A673 (cell line): ENCODE results near the gene TMEM239. TPM values are rescaled to one million over a fixed set of nuclear protein-coding genes. Genes with fewer than 3 reads are reported as not detected.

Experiments used
- BruUV-seq: library from RNA; stranded (reverse); fragments of 400-500 nt; replicated peaks from 2 replicates; lab custom pipeline; 2021; lab: Mats Ljungman, UMichigan
- CTCF ChIA-PET: fragments of 300-600 bp; sonication (Branson Sonifier 250); formaldehyde crosslinking; loops from one replicate; lab custom pipeline; 2022; ENCODE audit warnings: antibody characterized with exemption; lab: Charles Lee
- POLR2A ChIA-PET: fragments of 300-600 bp; sonication (Branson Sonifier 250); formaldehyde crosslinking; loops from one replicate; lab custom pipeline; 2022; ENCODE audit warnings: antibody characterized with exemption; ENCODE audit not compliant: low non-redundant PET; lab: Charles Lee
- DNase-seq: peaks from one replicate; pipeline ENCODE4 v3.0.0-alpha.2; 2015; ENCODE audit warnings: low spot score
- H3K27ac ChIP-seq: fragments of 200-600 bp; sonication (generic); 2 replicates; pipeline ENCODE4 v1.5.1; 2016; ENCODE audit warnings: mixed run types, low read depth, mild to moderate bottlenecking, mixed read lengths, antibody characterized with exemption, low read length; ENCODE audit not compliant: poor library complexity, severe bottlenecking
- H3K27me3 ChIP-seq: fragments of 200-600 bp; sonication (generic); replicated peaks from 2 replicates; pipeline ENCODE4 v1.6.1; 2017; ENCODE audit warnings: mixed run types, low read depth, mild to moderate bottlenecking, mixed read lengths, antibody characterized with exemption, low read length; ENCODE audit not compliant: insufficient read depth, poor library complexity
- H3K36me3 ChIP-seq: fragments of 200-600 bp; sonication (generic); 2 replicates; pipeline ENCODE4 v1.6.1; 2016; ENCODE audit warnings: mixed run types, mild to moderate bottlenecking, mixed read lengths, antibody characterized with exemption, low read length; ENCODE audit not compliant: insufficient read depth, poor library complexity, severe bottlenecking
- H3K4me1 ChIP-seq: fragments of 200-600 bp; sonication (generic); 2 replicates; pipeline ENCODE4 v1.6.1; 2017; ENCODE audit warnings: mixed run types, mild to moderate bottlenecking, mixed read lengths, antibody characterized with exemption, low read length; ENCODE audit not compliant: insufficient read depth, poor library complexity, severe bottlenecking
- H3K4me3 ChIP-seq: fragments of 200-600 bp; sonication (generic); 2 replicates; pipeline ENCODE4 v1.5.1; 2016; ENCODE audit warnings: low read depth, mixed run types, mild to moderate bottlenecking, mixed read lengths, low read length; ENCODE audit not compliant: poor library complexity, severe bottlenecking
- H3K9me3 ChIP-seq: fragments of 200-600 bp; sonication (generic); 2 replicates; pipeline ENCODE4 v1.6.1; 2016; ENCODE audit warnings: mixed run types, low read depth, mild to moderate bottlenecking, mixed read lengths, antibody characterized with exemption, low read length; ENCODE audit not compliant: poor library complexity, severe bottlenecking
- EZH2 ChIP-seq: fragments of 200-600 bp; sonication (generic); IDR thresholded peaks from 2 replicates; pipeline ENCODE4 v1.6.1; 2017; ENCODE audit warnings: borderline replicate concordance, low read depth, mild to moderate bottlenecking, mixed read lengths, antibody characterized with exemption, low read length; ENCODE audit not compliant: poor library complexity, severe bottlenecking
- intact Hi-C: fragments of 100-400 bp; cut with micrococcal nuclease; formaldehyde crosslinking; loops from one replicate; pipeline ENCODE4 v1.10.0; 2022; ENCODE audit not compliant: unreplicated experiment
- total RNA-seq: library from RNA; stranded (reverse); gene quantifications from 2 replicates; pipeline ENCODE4 v1.2.3, GENCODE V29; 2021
- TF ChIP-seq, protein P1 (sequence below): fragments of 300-800, 200-600 bp; sonication (generic); conservative IDR thresholded peaks from 2 replicates; pipeline ENCODE4 v1.5.1; 2017; ENCODE audit warnings: low read depth, mild to moderate bottlenecking, antibody characterized with exemption, low read length, moderate library complexity, mixed read lengths

TMEM239 gene
- total RNA-seq, 1 experiment from 2014 or later, result not detected

DNA sequence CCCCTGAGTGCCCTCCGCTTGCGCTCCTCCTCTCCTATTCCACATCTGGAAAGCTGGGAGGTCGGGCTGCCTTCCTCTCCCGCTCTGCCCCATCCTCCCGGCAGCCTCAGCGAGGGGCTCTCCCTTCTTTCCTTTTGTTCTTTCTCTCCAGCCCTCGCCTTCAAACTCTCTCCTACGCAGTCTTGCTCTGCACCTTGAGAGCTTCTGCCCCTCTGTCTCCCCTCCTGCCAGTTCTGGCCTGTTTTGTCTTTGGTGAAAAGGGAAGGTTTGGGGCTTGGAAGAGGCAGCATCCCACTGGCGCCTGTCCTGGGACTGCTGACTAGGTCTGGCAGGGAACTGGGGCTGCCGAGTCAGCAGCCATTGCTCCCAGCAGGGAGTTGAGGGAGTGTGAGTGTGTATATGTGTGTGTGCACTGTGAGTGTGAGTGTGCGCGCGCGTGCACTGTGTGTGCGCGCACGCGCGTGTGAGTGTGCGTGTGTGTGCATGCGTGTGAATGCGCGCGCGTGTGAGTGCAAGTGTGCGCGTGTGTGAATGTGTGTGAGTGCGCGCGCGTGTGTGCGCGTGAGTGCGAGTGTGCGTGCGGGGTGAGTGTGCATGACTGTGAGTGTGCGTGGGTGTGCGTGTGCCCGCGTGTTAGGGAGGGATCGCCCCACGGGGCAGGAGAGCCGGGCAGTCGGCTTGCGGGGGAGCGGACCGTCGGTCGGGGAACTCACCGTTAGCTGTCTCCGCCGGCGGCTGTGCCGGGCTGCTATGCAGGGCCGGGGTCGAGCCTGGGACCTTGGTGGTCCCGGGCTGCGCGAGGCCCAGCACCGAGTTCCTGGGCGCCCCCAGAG is 16.3 kb upstream of the TMEM239 start:
- peak; percentile 36 for DNase-seq
- CTCF ChIA-PET, result no interaction called here

DNA sequence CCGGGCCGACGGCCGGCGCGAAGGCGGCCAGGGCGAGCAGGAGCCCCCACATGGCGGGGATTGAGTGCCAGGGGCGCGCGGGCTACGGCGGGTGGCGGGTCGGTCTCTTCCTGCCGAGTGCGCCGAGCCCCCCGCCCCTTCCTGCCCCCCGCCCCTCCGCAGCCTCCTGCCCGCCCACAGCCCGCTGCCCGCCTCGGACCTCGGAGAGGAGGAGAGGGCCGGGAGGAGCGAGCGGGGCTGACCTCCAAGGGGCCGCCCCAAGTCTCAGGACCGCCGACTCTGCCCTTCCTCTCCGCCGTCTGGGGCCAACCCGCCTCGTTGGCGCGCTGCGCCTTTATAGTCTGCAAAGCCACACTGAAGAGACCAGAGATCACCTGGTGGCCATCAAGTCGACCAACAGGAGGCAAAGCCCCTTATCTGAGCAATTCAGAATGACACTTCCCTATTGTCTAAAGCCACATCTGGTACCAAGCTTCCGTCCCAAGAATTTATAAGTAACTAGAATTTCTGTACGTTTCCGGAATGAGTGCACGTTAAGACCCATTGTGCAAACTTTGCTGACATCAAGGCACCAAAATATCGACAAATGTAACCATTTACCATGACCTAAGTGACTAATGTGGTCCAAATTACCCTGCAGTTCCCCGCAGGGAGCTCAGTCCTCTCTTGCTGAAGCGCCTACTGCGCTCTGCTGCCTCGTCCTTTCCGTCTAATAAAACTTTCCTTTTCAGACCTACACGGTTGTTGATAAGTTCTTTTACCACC is 15.5 kb upstream of the TMEM239 start, which contains the start of gene CPXM1:
CPXM1 (minus strand) TSS at position 107 of the 765 bp plus-strand sequence; CDS start at position 52, 55 bp downstream.
- peaks cover 64% of the 10 kb centered on the region for H3K27me3 ChIP-seq
- TF ChIP-seq EZH2, result peak; percentile 42
- TF ChIP-seq, protein P1, sequence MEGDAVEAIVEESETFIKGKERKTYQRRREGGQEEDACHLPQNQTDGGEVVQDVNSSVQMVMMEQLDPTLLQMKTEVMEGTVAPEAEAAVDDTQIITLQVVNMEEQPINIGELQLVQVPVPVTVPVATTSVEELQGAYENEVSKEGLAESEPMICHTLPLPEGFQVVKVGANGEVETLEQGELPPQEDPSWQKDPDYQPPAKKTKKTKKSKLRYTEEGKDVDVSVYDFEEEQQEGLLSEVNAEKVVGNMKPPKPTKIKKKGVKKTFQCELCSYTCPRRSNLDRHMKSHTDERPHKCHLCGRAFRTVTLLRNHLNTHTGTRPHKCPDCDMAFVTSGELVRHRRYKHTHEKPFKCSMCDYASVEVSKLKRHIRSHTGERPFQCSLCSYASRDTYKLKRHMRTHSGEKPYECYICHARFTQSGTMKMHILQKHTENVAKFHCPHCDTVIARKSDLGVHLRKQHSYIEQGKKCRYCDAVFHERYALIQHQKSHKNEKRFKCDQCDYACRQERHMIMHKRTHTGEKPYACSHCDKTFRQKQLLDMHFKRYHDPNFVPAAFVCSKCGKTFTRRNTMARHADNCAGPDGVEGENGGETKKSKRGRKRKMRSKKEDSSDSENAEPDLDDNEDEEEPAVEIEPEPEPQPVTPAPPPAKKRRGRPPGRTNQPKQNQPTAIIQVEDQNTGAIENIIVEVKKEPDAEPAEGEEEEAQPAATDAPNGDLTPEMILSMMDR, result no peak
- H3K27ac ChIP-seq, result no peak within 1 kb of the TSS
- H3K4me1 ChIP-seq, result peaks cover 5% of the 10 kb centered on the region
- no peaks in the 10 kb centered on the region for H3K36me3 ChIP-seq
- POLR2A ChIA-PET, result no interaction called here
- no peaks in the 10 kb centered on the region for H3K9me3 ChIP-seq
- peak within 1 kb of the TSS; percentile 53 for H3K4me3 ChIP-seq
- DNase-seq, result no peak
- no TSS peak for BruUV-seq
- intact Hi-C loops, result no loop called here
- CTCF ChIA-PET, result no interaction called here

More for the DNA sequence above, 16.3 kb upstream of the TMEM239 start:
- TF ChIP-seq, protein P1, result no peak
- TF ChIP-seq EZH2, result peak; percentile 82
- Histone ChIP-seq H3K27me3 (peaks cover 56% of the 10 kb centered on the region), H3K9me3 (no peaks in the 10 kb centered on the region), H3K4me1 (peaks cover 5% of the 10 kb centered on the region), H3K27ac (no peak overlapping the region), H3K36me3 (no peaks in the 10 kb centered on the region), H3K4me3 (peak overlapping the region; percentile 53)
- BruUV-seq, result no TSS peak
- intact Hi-C loops, result no loop called here
- POLR2A ChIA-PET, result no interaction called here

DNA sequence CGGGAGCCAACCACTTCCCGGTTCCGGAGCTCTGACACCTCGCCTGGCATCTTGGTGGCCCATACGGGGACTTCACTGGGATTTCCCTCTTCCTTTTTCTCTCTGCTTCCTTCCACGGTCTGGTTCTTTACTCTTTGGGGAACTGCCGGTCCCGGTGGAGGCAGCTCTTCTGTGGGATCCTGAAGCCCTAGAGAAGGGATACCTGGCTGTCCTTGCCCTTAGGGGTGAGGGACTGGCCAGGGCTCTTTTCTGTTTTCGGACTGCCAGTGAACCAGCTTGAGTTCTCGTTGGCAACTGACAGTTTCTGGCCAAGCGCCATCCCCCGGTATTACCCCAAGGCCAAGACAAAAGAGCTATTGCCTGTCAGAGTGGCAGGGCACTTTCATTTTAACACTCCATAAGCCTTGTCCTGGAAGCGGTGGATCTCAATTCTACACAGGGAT is 14.9 kb upstream of the TMEM239 start:
- BruUV-seq, result no TSS peak
- CTCF ChIA-PET, result no interaction called here
- H3K4me3 ChIP-seq, result no peak overlapping the region

More for the DNA sequence above, 14.9 kb upstream of the TMEM239 start:
- intact Hi-C loops, result no loop called here
- H3K36me3 ChIP-seq, result no peaks in the 10 kb centered on the region
- DNase-seq, result no peak
- POLR2A ChIA-PET, result no interaction called here
- H3K4me1 ChIP-seq, result peaks cover 5% of the 10 kb centered on the region
- peaks cover 70% of the 10 kb centered on the region for H3K27me3 ChIP-seq
- TF ChIP-seq, protein P1, result no peak
- no peak for TF ChIP-seq EZH2
- no peaks in the 10 kb centered on the region for H3K9me3 ChIP-seq
- no peak overlapping the region for H3K27ac ChIP-seq
